ENCODE data around the gene ZNF236. TPM values are rescaled to one million over a fixed set of nuclear protein-coding genes. Genes with fewer than 3 reads are reported as not detected.
"Not testable (repeated sequence)": the region's sequence is repeated elsewhere in the genome, so short reads cannot be mapped to it uniquely, and the experiment has no call there.

Gene ZNF236
- total RNA-seq, 2 experiments from 2014 or later = 25.7 to 27.9 TPM

DNA sequence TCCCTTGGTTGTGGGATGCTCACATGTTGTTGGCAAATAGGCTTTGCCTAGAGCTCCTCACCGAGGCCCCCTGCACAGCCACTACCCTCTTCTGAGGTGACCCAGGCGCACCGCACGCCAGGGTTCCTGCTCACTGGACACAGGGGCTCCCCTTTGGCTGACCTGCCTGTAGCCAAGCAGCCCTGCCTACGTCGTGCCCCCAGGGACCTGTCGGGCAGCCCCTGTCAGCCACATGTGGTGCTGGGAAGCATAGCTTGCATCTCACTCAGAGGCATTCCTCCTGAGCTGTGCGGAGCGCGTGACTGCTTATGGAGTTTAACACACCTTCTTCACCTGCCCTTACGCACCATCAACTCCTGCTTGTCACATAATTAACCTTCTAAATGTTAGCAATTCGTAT is 116.3 kb downstream of the ZNF236 start:
- no peaks in the 10 kb centered on the region for H3K4me1 ChIP-seq (ENCODE audit: insufficient read depth, low read length)
- TF ChIP-seq, protein P1, sequence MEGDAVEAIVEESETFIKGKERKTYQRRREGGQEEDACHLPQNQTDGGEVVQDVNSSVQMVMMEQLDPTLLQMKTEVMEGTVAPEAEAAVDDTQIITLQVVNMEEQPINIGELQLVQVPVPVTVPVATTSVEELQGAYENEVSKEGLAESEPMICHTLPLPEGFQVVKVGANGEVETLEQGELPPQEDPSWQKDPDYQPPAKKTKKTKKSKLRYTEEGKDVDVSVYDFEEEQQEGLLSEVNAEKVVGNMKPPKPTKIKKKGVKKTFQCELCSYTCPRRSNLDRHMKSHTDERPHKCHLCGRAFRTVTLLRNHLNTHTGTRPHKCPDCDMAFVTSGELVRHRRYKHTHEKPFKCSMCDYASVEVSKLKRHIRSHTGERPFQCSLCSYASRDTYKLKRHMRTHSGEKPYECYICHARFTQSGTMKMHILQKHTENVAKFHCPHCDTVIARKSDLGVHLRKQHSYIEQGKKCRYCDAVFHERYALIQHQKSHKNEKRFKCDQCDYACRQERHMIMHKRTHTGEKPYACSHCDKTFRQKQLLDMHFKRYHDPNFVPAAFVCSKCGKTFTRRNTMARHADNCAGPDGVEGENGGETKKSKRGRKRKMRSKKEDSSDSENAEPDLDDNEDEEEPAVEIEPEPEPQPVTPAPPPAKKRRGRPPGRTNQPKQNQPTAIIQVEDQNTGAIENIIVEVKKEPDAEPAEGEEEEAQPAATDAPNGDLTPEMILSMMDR (IDR thresholded peaks at IDR 0.05) = no peak
- no peak overlapping the region for H3K27ac ChIP-seq (ENCODE audit: low read depth in 1 of 2, low read length in 2 of 2)
- H3K9me3 Mint-ChIP-seq = no peaks in the 10 kb centered on the region
- no peaks in the 10 kb centered on the region for H3K9me3 ChIP-seq (ENCODE audit: control insufficient read depth in 1 of 2, insufficient read depth in 1 of 2, low read length in 2 of 2)
- DNase-seq = no peak
- H3K4me3 ChIP-seq (ENCODE audit: low read length) = no peak overlapping the region
- H3K4me3 Mint-ChIP-seq = no peak overlapping the region
- H3K36me3 Mint-ChIP-seq (ENCODE audit: low read depth) = peaks cover 69% of the 10 kb centered on the region
- no peak overlapping the region for H3K27ac Mint-ChIP-seq
- H3K27me3 Mint-ChIP-seq = no peaks in the 10 kb centered on the region
- no peaks in the 10 kb centered on the region for H3K4me1 Mint-ChIP-seq (ENCODE audit: low read depth)
- no peak for ATAC-seq (ENCODE audit: poor library complexity)
- intact Hi-C loops (cut with DNase I, micrococcal nuclease) = no loop called here
- peaks cover 52% of the 10 kb centered on the region for H3K36me3 ChIP-seq (ENCODE audit: insufficient read depth, low read length)
- POLR2A ChIA-PET = no interaction called here
- CTCF ChIA-PET = no interaction called here
- no peaks in the 10 kb centered on the region for H3K27me3 ChIP-seq (ENCODE audit: control insufficient read depth in 1 of 2, insufficient read depth in 2 of 2, low read length in 2 of 2)

GRCh38 chr18:76941284-76941683 is 118.9 kb downstream of the ZNF236 start:
- no peaks in the 10 kb centered on the region for H3K9me3 ChIP-seq (ENCODE audit: control insufficient read depth in 1 of 2, insufficient read depth in 1 of 2, low read length in 2 of 2)
- Mint-ChIP-seq H3K9me3 (no peaks in the 10 kb centered on the region), H3K4me3 (no peak overlapping the region), H3K36me3 (ENCODE audit: low read depth) (peaks cover 67% of the 10 kb centered on the region), H3K27ac (no peak overlapping the region), H3K4me1 (ENCODE audit: low read depth) (peaks cover 1% of the 10 kb centered on the region), H3K27me3 (no peaks in the 10 kb centered on the region)
- peaks cover 42% of the 10 kb centered on the region for H3K36me3 ChIP-seq (ENCODE audit: insufficient read depth, low read length)
- DNase-seq (no peak), ATAC-seq (ENCODE audit: poor library complexity) (no peak)
- TF ChIP-seq, protein P1 (IDR thresholded peaks at IDR 0.05) = no peak
- POLR2A ChIA-PET = no interaction called here
- no peaks in the 10 kb centered on the region for H3K4me1 ChIP-seq (ENCODE audit: insufficient read depth, low read length)
- H3K27me3 ChIP-seq (ENCODE audit: control insufficient read depth in 1 of 2, insufficient read depth in 2 of 2, low read length in 2 of 2) = no peaks in the 10 kb centered on the region
- no peak overlapping the region for H3K27ac ChIP-seq (ENCODE audit: low read depth in 1 of 2, low read length in 2 of 2)
- intact Hi-C loops (cut with DNase I, micrococcal nuclease) = no loop called here
- CTCF ChIA-PET = no interaction called here
- no peak overlapping the region for H3K4me3 ChIP-seq (ENCODE audit: low read length)

GRCh38 chr18:76943542-76944339 is 121.4 kb downstream of the ZNF236 start:
- Mint-ChIP-seq H3K9me3 (peaks cover 2% of the 10 kb centered on the region), H3K36me3 (ENCODE audit: low read depth) (peaks cover 68% of the 10 kb centered on the region), H3K4me3 (no peak overlapping the region), H3K4me1 (ENCODE audit: low read depth) (peaks cover 26% of the 10 kb centered on the region), H3K27me3 (no peaks in the 10 kb centered on the region), H3K27ac (no peak overlapping the region)
- CTCF ChIA-PET = interaction anchor here (0.8 kb wide), 1 partner anchor 21 kb away, joined by 3 read pairs; no protein-coding TSS in a partner anchor
- no peak overlapping the region for H3K4me3 ChIP-seq (ENCODE audit: low read length)
- POLR2A ChIA-PET = no interaction called here
- intact Hi-C loops (cut with DNase I, micrococcal nuclease) = no loop called here
- ATAC-seq (ENCODE audit: poor library complexity) (no peak), DNase-seq (no peak)
- peaks cover 10% of the 10 kb centered on the region for H3K4me1 ChIP-seq (ENCODE audit: insufficient read depth, low read length)
- peaks cover 36% of the 10 kb centered on the region for H3K36me3 ChIP-seq (ENCODE audit: insufficient read depth, low read length)
- TF ChIP-seq, protein P1 (IDR thresholded peaks at IDR 0.05) = no peak
- H3K27ac ChIP-seq (ENCODE audit: low read depth in 1 of 2, low read length in 2 of 2) = no peak overlapping the region
- no peaks in the 10 kb centered on the region for H3K9me3 ChIP-seq (ENCODE audit: control insufficient read depth in 1 of 2, insufficient read depth in 1 of 2, low read length in 2 of 2)
- no peaks in the 10 kb centered on the region for H3K27me3 ChIP-seq (ENCODE audit: control insufficient read depth in 1 of 2, insufficient read depth in 2 of 2, low read length in 2 of 2)

- Mint-ChIP-seq H3K36me3 (ENCODE audit: low read depth) (peaks cover 68% of the 10 kb centered on the region), H3K4me1 (ENCODE audit: low read depth) (peaks cover 31% of the 10 kb centered on the region)
- ATAC-seq (ENCODE audit: poor library complexity); DNase-seq; H3K27me3 Mint-ChIP-seq; H3K4me3 ChIP-seq (ENCODE audit: low read length); H3K9me3 Mint-ChIP-seq; intact Hi-C loops (cut with DNase I, micrococcal nuclease); POLR2A ChIA-PET; H3K27me3 ChIP-seq (ENCODE audit: control insufficient read depth in 1 of 2, insufficient read depth in 2 of 2, low read length in 2 of 2); H3K27ac Mint-ChIP-seq; H3K9me3 ChIP-seq (ENCODE audit: control insufficient read depth in 1 of 2, insufficient read depth in 1 of 2, low read length in 2 of 2); H3K4me3 Mint-ChIP-seq; H3K27ac ChIP-seq (ENCODE audit: low read depth in 1 of 2, low read length in 2 of 2): not testable (repeated sequence)
- Histone ChIP-seq H3K4me1 (ENCODE audit: insufficient read depth, low read length) (peaks cover 12% of the 10 kb centered on the region), H3K36me3 (ENCODE audit: insufficient read depth, low read length) (peaks cover 31% of the 10 kb centered on the region)
- CTCF ChIA-PET = interaction anchor here (0.8 kb wide), 1 partner anchor 22 kb away, joined by 3 read pairs; no protein-coding TSS in a partner anchor
These were observed 122.0 kb downstream of the ZNF236 start for GRCh38 chr18:76944346-76944745.
